NCI-H2196 (cell line): Measurements from ENCODE around the gene NACAD.

ENCODE experiments used
- DNase-seq: peaks from one replicate; lab custom pipeline; 2025; ENCODE audit not compliant: unreplicated experiment; lab: John Stamatoyannopoulos, UW

The NACAD gene, protein sequence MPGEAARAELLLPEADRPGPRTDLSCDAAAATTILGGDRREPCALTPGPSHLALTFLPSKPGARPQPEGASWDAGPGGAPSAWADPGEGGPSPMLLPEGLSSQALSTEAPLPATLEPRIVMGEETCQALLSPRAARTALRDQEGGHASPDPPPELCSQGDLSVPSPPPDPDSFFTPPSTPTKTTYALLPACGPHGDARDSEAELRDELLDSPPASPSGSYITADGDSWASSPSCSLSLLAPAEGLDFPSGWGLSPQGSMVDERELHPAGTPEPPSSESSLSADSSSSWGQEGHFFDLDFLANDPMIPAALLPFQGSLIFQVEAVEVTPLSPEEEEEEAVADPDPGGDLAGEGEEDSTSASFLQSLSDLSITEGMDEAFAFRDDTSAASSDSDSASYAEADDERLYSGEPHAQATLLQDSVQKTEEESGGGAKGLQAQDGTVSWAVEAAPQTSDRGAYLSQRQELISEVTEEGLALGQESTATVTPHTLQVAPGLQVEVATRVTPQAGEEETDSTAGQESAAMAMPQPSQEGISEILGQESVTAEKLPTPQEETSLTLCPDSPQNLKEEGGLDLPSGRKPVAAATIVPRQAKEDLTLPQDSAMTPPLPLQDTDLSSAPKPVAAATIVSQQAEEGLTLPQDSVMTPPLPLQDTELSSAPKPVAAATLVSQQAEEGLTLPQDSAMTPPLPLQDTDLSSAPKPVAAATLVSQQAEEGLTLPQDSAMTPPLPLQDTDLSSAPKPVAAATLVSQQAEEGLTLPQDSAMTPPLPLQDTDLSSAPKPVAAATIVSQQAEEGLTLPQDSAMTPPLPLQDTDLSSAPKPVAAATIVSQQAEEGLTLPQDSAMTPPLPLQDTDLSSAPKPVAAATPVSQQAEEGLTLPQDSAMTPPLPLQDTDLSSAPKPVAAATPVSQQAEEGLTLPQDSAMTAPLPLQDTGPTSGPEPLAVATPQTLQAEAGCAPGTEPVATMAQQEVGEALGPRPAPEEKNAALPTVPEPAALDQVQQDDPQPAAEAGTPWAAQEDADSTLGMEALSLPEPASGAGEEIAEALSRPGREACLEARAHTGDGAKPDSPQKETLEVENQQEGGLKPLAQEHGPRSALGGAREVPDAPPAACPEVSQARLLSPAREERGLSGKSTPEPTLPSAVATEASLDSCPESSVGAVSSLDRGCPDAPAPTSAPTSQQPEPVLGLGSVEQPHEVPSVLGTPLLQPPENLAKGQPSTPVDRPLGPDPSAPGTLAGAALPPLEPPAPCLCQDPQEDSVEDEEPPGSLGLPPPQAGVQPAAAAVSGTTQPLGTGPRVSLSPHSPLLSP (N-terminal part only)

DNA sequence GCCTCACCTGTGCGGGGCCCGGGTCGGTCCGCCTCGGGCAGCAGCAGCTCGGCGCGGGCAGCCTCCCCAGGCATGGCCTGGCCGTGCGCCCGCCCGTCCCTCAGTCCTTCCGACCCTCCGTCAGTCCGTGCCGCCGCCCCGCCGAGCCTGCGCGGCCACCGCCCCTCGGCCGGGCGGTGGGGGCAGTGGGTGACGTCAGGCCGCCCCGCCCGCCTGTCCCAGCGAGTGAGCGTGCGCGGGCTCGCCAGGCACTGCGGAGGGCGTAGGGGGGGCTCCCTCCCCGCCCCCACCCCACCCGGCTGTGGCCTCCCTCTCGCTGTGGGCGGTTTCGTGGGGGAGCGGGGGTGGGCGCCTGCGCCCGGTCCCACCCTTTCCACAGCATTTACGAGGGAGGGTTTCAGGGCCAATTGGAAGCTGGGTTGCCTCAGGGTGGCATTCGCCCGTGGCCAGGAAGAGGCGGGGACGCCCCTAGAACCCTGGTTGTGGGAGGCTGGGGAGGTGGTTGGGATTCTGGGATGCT is at the start of gene NACAD:
Gene NACAD (minus strand): TSS at position 149 of the 520 bp plus-strand sequence. CDS start 75 bp downstream, at position 74.
- DNase-seq: peak; percentile 55

DNA sequence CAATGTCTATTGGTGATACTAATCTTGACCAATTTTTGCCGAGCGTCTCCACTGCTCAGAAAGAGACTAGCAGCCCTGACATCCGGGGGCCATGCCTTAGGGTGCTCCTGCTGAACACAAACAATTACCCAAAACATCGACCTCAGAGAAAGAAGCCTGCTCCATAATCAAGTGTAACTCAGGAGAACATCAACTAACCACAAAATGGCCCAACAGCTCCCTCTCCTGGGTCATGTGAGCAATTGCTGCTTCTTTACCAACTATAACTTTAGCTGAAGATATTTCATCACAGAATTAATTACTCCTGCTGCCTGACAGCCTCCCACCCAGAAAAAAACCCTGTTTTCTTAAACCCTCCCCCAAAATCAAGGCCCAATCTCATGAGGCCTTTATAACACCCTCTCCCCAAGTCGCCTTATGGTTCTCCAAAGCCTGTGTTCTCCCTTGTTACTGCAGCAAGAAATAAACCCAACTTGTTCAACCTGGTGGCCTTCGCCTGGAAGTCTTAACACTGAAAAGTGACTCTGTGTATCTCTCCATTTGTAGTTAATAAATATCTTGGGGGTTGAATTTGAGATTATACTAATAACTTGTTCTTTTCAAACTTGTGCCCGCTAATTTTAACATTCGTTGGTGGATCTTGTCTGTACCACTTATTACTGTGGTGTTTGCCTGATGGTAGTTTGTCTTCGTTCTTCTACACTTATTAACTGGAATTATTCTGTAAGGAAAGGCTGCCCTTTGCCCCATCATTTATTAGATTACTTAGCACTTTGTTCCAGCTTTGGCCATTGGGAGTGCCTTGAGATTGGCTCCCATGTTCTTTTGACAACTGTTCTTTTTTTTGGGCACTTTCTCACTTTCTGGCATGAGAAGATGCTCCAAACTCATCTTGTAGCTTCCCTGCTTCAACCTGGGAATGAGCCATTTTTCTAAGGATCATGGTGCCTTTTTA is 47.6 kb upstream of the NACAD start:
- DNase-seq: peak; percentile 76

DNA sequence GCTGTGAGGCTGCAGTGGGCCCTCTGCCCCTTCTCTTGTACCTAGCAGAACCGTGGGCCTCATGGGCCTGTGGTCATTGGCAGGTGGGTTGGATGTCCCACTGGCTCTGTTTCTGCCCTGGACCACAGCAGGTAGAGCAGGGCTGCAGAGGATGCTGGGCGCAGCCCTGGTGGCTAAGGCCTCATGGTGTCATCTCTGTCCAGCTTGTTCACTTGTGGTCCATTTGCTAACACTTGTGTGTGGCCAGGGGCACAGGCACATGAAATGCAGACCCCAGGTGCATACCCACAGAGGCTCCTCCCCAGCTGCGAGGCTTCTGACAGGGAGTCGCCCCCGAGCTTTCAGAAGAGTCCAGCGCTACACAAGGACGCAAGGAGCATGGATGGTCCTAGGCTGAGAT is 45.1 kb upstream of the NACAD start:
- no peak for DNase-seq

DNA sequence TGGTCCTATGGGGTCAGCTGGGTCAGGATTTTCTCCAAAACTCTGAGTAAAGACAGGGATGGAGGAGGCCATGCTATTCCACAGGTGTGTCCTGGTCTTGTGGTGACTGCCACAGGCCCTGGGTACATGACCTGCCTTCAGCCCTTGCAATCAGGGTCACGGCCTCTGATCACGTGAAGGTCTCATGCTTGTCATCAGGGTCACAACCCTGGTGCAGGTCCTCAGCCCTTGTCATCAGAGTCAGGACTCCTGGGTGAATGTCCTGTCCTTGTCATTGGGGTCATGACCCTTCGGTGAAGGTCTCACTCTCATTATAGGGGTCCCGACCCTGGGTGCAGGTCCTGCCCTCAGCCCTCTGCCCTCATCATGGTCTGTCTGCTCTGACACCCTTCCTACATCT is 44.6 kb upstream of the NACAD start:
- no peak for DNase-seq

DNA sequence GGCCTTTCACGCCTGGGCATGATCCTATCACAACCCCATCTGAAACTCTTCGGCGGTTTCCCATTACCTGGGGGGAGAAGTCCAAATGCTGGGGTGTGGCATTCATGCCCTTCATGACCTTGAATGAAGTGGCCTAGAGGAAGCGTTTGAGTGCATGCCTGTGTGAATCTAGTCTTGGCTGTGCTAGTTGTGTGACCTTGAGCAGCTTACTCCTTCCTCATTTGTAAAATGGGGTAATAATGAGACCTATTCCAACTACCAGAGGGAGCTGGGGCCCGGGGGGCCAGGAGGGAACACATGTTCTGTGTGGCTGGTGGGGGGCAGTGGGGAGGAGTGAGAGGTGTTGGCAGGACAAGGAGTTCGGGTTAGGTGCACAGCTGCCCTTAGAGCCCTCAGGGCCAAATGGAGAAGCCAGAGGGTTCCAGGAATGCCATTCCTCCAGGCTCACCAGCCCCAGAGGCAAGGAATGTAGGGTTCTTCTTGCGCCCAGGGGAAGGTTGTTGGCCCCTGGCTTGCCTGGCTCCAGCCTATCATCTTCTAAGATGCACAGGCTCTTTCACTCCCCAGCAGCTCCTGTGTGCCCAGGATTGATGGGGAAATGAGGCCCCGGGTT is 44.0 kb upstream of the NACAD start:
- DNase-seq: no peak

DNA sequence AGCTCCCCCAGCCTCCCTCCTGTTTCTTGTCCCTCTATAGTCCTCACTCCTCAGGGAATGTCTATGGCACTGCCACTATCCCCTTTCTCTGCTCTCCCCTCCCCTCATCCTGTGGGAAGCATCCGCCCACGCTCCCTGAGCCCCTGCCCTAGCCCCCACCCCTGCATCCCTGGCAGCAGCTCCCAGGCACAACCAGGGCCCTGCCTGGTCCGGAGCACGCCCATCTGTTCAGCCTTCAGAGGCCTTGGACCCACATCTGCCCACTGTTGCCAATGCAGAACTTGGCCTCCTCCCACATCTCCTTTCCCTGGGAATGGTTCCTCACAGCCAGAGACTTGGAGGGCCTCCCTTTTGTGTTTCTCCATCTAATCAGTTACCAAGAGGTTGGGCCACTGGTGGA is 43.1 kb upstream of the NACAD start:
- DNase-seq: no peak

DNA sequence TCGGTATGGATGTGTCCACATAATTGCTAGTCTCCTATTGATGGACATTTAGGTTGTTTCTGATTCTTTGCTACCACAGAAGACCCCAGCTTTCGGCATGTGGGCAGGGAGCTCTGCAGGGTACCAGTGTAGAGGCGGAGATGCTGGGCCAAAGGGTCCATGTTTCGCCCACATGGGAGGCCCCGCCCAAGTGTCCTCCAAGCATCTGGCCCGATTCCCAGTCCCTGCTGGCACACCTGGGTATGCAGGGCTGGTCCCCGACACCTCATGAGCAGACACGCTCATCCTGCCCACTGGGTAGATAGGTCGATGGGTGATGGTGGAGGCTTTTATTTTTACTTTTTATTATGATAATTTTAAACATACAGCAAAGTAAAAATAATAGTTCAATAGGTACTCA is 42.1 kb upstream of the NACAD start:
- no peak for DNase-seq

DNA sequence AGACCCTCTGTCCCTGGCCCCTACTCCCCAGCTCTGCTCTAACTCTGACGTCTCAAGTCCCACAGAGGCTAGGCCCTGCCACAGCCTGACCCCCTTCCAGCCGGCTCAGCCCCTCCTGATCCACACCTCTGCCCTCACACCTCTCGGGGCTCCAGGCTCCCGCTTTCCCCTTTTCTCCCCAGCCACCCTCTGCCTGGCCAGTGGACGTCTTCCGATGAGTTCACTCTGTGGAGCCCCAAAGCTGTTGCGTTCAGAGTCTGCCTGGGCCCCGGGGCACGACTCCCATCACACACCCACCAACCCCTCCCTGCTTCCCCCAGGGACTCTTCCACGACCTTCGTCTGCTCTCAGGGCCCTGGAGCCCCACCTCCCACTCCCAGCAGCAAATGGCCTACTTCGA is 41.1 kb upstream of the NACAD start:
- no peak for DNase-seq

DNA sequence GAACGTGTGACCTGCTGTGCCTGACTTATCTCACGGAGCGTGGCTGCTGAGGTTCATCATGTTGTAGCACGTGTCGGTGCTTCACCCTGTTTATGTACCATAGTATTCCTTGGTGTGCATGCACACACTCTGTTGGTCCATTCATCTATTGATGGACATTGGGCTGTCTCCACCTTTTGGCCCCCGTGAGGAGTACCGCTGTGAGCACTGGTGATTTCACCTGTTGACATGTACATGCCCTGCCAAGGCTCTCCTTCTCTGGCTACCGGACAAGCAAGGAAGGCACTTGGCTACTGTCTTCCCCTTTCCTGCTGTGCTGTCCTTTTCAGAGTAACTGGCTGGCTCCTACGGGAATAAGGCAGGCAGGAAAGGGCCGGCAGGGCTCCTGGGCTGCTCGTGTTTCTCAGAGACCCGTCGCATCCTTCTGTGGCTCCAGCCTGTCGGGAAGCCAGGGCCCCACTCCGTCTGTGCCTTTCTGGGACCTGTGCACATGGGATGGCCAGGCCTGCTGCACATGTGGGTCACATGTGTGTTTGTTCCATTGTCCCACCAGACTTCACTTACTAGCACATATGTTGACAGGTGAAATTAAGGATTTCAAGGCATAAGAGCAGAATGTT is 40.5 kb upstream of the NACAD start:
- no peak for DNase-seq

DNA sequence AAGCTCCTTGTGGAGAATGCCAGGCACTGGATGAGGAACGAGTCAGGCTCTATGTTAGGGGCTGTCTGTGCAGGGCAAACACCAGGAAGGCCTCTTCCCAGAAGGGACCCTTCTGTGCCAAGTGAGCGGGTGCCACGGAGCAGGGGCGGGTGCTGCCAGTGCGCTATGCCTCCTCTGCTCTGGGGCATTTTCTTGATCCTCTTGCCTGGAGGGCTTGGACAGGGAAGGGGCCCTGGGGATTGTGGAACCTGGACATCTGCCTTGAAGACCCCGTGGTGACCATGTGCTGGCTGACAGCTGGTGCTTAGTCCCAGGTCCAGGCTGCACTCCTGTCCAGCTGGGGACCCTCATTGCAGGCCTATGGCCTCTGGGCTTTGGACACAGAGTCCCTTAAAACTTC is 38.2 kb upstream of the NACAD start:
- DNase-seq: no peak

DNA sequence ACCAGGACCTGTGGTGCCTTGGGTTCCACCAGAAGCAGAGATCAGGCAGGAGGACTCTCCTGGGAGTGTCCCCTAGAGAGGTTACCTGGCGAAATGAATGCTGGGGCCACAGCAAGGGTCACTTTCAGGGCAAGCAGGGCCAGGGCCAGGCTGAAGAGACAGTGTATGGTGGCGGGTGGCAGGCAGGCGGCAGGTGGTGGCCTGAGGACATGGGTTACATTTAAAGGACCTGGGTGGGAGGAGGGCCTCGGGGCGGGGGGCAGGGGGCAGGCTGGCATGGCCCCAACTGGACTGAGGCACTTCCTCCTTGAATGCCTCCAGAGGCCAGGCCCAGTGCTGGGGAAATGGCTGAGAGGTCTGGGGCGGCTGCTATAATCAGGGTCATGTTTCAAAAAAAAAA is 37.4 kb upstream of the NACAD start:
- no peak for DNase-seq

DNA sequence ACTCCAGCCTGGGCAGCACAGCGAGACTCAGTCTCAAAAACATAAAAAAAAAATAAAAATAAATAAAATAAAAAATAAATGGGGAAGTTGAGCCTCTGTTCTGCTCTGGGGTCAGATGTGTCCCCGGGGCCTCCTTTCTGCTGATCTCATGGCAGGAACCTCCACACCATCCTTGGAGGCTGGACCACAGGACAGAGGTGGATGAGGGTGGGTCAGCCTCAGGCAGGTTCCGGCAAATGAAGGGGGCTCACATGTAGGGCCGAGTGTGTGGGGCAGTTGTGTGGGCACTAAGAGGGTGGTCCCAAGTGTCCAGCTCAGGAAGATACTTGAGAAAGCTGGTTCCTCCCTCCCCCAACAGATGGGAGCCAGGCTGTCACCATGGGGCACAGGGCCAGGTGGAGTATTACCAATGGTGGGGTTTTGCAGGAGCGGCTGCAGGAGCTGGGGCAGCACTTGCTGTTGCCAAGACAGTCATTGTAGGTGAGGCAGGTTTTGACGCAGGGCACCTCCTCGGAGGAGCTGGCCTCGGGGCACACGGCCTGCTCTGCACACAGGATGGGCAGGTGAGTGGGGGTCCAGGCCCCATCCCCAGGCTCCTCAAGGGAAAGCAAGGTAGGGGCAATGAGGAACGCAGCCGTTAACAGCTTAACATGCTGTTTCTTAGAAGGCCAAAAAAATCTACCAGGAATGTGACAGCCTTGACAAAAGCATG is 36.6 kb upstream of the NACAD start:
- DNase-seq: no peak

DNA sequence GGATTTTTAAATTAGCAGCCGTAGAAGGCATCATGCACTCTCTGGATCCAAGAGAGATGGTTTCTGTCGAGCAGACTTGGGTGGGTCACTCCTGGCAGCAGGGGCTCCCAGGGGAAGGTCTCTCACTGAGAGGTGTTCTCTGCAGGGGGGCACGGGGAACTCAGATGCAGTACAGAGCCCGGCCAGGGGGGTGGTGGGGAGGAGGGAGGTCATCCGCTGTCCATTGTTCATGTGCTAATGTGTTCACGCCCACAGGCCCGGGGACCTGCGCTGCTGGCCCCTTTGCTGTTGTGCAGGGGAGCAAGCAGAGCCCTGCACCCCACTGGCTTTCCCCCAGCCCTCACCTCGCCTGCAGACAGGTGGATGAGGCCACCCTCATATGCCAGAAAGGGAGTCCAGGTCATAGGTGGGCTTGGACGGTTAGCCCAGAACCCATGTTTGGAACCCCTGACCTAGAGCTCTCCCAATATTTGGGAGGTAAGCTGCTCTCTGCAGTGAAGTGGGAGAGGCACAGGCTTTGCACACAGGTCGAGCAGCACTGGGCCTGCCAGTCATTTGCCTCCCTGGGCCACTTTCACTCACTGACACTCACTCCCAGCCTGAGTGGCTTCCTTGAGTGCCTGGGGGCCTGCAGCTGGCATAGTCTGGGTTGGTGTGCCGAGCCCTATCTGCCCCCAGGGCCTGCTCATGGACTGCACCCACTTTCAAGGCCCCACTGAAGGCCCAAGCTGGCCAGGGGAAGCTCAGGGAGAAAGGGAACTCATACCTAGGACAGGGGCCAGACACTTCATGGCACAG is 35.3 kb upstream of the NACAD start:
- no peak for DNase-seq

DNA sequence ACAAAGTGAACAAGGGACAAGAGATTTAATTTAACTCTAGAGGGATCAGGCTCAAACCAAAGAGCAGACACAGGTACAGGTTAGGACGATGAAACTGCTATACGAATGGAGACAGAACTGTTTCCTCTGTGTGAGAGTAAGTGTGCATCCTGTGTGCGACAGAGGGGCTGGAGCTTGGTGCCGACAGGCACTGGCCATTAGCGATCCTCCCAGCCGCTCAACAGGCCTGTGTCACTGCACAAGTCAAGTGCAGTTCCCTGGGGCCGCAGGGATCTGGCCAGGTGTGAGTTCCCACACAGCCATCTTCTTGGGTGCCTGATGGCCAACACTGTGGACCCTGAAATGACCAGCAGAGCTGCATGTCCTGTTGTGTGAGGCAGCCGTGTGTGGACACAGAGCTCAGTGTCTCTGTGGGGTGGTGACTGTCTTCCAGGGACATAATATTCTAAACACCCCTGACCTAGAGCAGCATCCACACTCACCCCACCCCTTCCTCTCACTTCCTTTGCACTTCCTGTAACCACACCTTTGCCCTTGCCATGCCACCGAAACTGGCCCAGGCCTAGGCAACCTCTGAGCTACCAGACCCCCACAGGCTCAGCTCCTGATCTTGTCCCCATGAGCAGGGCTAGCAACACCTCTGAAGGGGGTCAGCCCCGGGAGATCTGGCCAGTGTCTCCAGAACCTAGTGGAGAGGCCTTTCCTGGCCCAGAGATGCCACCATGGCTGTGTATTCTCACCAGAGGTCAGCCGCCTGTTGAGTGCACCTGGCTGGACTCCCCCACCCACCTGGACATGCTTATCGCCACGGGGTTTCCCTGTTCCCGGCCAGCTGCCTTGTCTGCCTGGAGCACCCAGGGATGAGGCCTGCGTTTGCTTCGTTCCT is 34.4 kb upstream of the NACAD start:
- DNase-seq: no peak

DNA sequence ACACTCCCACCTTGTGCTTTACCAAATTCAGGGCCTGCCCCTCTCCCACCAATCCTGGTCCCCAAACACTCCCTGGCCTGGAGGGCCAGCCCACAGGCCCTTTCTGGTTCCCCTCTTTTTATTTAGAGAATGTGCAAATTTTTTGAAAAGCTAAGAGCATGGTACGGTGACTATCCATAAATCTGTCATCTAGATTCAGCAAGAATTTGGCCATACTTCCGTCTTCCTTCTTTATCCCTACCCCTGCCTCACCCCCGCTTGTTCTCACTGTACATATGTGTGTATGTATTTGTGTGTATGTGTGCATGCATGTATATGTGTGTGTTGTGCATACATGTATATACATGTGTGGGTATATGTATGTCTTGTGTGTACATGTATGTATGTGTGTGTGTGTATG is 30.8 kb upstream of the NACAD start:
- no peak for DNase-seq

DNA sequence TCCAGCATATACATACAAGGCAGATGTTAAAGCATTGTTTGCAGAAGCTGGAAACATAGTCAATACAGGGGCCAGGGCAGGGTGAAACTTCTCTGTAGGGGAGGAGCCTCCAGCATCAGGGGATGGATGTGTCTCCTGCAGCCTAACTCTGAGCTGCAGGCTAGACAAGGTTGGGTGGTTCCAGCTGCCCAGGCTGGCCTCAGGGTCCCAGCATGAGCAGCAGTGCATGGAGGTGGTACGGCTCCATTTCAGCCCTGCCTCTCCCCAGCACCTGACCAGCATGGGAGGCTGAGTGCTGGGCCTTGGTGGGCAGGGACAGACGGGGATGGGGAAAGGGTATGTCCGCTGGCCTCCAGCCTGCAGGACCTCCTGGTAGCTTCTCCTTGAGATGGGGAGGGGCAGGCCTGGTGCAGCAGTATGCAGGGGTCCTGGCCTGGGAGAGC is 30.1 kb upstream of the NACAD start:
- no peak for DNase-seq

DNA sequence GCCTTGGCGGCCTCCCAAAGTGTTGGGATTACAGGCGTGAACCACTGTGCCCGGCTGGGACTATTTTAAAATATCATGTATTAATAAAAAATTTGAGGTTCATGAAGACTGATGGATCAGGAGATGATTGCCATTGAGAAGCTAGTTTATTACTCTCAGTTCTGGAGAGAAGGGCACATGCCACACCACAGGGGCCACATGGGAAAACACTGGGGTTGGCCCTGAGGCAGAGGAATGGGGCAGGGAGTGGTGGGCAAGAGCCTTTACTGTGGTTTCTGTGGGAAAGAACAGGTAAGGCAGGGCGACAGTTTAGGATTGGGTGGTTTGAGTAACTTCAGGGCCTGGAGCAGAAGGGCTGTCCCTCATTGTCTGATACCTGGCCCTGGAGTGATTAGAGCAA is 29.5 kb upstream of the NACAD start:
- DNase-seq: no peak
